ENCODE results near the gene BRAT1.

Gene BRAT1

DNA sequence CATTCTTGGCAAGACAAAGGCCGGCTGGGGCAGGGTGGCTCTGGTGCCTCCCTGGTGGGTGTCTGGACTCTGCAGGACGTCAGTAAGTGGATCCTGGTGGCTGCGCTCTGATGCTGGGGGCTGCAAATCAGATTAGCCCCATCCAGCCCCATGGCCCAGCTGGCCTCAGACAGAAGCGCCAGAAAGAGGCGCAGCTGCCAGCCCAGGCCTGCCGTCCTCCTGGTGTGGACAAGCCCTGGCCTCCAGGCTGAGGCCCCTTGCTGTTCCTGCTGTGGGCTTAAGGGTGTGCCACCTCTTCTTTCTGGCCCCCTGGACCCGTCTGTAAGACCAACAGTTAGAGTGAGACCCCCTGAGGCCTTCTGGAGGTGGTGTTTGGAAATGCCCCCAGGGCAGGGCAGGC is 41.6 kb downstream of the BRAT1 start:
- H3K9ac ChIP-seq (ENCODE audit: low read length), result no peak overlapping the region
- no peaks in the 10 kb centered on the region for H3K9me3 ChIP-seq (ENCODE audit: control insufficient read depth, low read length)
- H3K4me1 ChIP-seq (ENCODE audit: control insufficient read depth, insufficient read depth, low read length), result peaks cover 52% of the 10 kb centered on the region
- H3K27me3 ChIP-seq (ENCODE audit: control insufficient read depth, insufficient read depth, low read length), result peaks cover 6% of the 10 kb centered on the region
- H3K36me3 ChIP-seq (ENCODE audit: control insufficient read depth, insufficient read depth, low read length), result no peaks in the 10 kb centered on the region
- no peak overlapping the region for H3K4me3 ChIP-seq (ENCODE audit: low read length)

DNA sequence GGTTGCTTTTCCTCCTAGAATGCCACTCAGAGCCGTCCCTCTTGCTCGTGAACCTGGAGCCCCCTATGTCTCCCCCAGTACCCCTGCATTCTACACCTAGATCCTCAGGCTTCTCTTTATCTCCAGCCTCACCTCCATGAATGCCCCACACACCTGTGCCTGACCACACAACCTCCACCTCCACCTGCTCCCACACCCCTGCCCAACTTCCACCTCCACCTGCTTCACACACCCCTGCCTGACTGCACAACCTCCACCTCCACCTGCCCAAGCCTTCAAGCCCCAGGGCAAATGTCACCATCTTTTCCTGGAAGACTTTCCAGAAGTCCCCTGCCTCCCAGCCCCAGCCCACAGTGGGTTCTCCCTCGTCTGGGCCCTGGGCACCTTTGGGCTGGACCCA is 42.6 kb downstream of the BRAT1 start:
- H3K4me3 ChIP-seq (ENCODE audit: low read length), result no peak overlapping the region
- H3K4me1 ChIP-seq (ENCODE audit: control insufficient read depth, insufficient read depth, low read length), result peaks cover 46% of the 10 kb centered on the region
- no peaks in the 10 kb centered on the region for H3K9me3 ChIP-seq (ENCODE audit: control insufficient read depth, low read length)
- H3K9ac ChIP-seq (ENCODE audit: low read length), result peak overlapping the region; percentile 57
- H3K36me3 ChIP-seq (ENCODE audit: control insufficient read depth, insufficient read depth, low read length), result no peaks in the 10 kb centered on the region
- H3K27me3 ChIP-seq (ENCODE audit: control insufficient read depth, insufficient read depth, low read length), result peaks cover 3% of the 10 kb centered on the region

DNA sequence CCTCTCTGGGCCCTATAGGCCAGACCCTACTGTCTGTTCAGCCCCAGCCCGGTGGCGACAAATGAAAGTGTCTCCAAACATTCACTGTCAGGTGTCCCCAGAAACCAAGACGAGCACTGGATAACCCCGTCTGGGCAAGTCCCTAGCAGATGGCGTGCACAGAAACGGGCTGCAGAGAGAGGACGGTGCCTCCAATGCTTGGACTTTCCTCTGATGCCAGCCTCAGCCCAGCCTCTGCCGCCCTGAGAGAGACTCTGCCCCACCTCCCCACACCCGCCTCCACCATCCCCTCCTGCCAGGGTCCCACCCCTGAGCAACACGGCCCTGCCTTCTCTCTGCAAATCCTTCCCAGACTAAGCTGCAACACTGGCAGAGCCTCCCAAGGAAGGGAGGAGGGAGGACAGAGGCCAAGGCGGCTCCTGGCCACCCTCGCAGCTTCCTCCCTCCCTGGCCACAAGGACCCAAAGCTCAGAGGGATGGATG is 43.1 kb downstream of the BRAT1 start:
- peaks cover 46% of the 10 kb centered on the region for H3K4me1 ChIP-seq (ENCODE audit: control insufficient read depth, insufficient read depth, low read length)
- no peaks in the 10 kb centered on the region for H3K36me3 ChIP-seq (ENCODE audit: control insufficient read depth, insufficient read depth, low read length)
- no peaks in the 10 kb centered on the region for H3K9me3 ChIP-seq (ENCODE audit: control insufficient read depth, low read length)
- H3K4me3 ChIP-seq (ENCODE audit: low read length), result peak overlapping the region; percentile 4
- peak overlapping the region; percentile 57 for H3K9ac ChIP-seq (ENCODE audit: low read length)
- peaks cover 3% of the 10 kb centered on the region for H3K27me3 ChIP-seq (ENCODE audit: control insufficient read depth, insufficient read depth, low read length)

DNA sequence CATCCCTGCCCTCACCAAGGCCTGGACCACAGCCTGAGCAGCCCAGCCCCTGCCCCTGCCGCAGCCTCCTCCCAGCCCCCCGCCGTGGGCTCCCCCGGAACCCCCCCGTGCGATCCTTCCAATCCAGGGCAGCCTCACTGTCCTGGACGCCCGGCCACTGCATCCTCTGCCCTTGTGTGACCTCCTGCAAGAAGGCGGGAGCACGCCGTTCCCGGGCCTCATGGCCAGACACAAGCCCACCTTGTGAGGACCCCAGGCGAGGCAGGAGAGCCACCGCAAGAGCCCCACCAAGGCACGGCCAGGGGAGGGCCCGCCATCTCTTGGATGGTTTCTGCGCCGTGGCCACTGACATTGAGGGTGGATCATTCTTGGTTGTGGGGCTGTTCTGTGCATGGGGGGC is 43.6 kb downstream of the BRAT1 start:
- H3K36me3 ChIP-seq (ENCODE audit: control insufficient read depth, insufficient read depth, low read length), result no peaks in the 10 kb centered on the region
- H3K9me3 ChIP-seq (ENCODE audit: control insufficient read depth, low read length), result no peaks in the 10 kb centered on the region
- H3K27me3 ChIP-seq (ENCODE audit: control insufficient read depth, insufficient read depth, low read length), result peaks cover 3% of the 10 kb centered on the region
- peaks cover 46% of the 10 kb centered on the region for H3K4me1 ChIP-seq (ENCODE audit: control insufficient read depth, insufficient read depth, low read length)
- H3K4me3 ChIP-seq (ENCODE audit: low read length), result peak overlapping the region; percentile 4
- peak overlapping the region; percentile 57 for H3K9ac ChIP-seq (ENCODE audit: low read length)

DNA sequence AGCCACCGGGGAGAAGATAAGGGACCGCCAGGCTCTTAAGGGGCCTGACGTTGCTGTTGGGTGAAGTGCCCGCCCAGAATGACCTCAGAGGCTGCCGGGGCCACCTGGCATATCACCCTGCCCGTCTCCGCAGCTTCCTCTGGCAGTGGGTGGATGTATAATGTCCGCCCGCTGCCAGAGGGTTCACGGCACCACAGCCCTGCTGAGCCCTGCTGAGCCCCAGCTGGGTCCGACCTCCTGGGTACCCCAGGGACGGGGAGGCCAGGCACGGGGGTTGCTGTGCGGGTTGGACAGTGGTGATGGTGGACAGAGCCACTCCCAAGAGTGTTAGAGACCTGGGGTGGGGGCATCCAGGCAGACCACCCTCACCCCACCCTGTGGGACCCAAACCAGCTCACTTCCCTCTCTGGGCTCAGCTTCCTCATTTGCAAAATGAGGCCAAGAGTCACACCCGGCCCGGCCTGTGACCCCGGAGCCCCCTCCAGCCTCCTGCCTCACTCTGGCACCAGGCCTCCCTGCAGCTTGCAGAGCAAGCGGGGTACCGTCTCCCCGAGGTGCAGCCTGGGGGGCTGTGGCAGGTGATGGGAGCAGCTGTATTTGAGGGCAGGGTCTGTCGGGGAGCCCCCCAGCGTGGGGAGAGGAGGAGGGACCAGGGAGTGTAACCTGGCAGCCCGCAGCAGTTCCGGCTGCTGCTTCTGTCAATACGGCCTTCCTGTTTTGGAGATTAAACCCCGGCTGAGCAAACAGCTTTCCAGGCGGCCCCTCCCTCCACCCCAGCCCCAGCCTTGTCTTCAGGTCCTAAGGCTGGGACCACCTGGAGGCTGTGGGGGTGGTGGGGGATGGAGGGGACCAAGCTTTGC is 44.2 kb downstream of the BRAT1 start:
- Histone ChIP-seq H3K36me3 (ENCODE audit: control insufficient read depth, insufficient read depth, low read length) (no peaks in the 10 kb centered on the region), H3K9me3 (ENCODE audit: control insufficient read depth, low read length) (no peaks in the 10 kb centered on the region), H3K9ac (ENCODE audit: low read length) (peak overlapping the region; percentile 57), H3K27me3 (ENCODE audit: control insufficient read depth, insufficient read depth, low read length) (peaks cover 3% of the 10 kb centered on the region), H3K4me3 (ENCODE audit: low read length) (peak overlapping the region; percentile 8), H3K4me1 (ENCODE audit: control insufficient read depth, insufficient read depth, low read length) (peaks cover 46% of the 10 kb centered on the region)

DNA sequence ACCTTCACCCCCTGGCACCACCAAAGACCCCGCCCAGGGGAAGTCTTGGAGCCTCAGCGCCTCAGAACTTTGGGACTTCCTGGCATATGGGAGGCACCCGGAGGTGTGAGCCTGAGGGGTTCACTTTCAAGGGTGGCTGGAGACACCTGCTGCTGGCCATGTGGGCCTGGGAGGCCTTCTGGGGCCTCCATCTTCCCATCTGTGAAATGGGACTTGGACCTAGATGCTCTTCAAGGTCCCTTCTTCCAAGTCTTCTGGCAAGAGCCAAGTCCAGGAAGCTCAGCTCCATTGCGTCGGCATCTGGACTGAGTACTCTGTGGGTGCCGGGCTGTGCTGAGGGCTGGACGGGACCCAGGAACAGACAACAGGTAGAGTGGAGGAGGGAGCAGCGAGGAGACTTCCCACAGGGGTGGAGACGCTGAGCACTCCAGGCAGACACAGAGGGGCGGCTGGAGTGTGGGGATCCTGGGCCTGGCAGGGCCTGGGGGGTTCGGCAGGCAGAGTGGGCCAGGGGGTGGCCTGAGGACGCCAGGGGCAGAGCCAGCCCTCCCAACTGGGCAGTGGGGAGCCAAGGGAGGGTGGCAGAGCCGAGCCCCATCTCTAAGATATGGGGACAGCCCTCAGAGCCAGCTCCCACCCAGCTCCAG is 45.1 kb downstream of the BRAT1 start:
- Histone ChIP-seq H3K9me3 (ENCODE audit: control insufficient read depth, low read length) (no peaks in the 10 kb centered on the region), H3K4me1 (ENCODE audit: control insufficient read depth, insufficient read depth, low read length) (peaks cover 46% of the 10 kb centered on the region), H3K36me3 (ENCODE audit: control insufficient read depth, insufficient read depth, low read length) (no peaks in the 10 kb centered on the region), H3K4me3 (ENCODE audit: low read length) (no peak overlapping the region), H3K9ac (ENCODE audit: low read length) (no peak overlapping the region), H3K27me3 (ENCODE audit: control insufficient read depth, insufficient read depth, low read length) (peaks cover 3% of the 10 kb centered on the region)

DNA sequence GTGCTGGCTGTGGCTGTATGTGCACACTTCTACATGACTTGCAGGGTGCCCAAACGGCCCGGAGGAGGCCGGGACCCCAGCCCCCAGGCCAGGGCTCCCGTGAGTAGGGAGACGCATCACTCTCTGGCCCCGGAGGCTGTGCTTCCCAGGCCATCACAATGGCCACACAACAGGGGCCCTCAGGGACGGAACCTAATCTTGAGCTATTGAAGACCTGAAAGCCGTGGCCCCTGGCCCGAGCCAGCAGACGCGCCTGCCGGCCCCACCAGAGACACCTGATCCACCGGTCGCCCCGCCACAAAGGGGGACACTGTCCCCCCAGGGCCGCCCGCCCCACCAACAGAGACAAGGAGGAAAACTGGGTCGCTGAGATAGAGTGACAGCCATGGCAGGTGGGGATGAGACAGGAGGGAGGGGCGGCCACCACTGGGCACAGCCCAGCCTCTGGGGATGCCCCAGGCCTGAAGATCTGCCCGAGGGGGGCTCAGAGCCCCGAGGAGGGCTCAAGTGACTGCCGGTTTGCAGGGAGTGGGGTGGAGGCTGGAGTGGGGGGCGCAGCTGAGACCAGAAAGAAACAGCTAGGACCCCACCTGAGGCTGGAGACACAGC is 45.9 kb downstream of the BRAT1 start:
- H3K27me3 ChIP-seq (ENCODE audit: control insufficient read depth, insufficient read depth, low read length), result peaks cover 3% of the 10 kb centered on the region
- no peaks in the 10 kb centered on the region for H3K36me3 ChIP-seq (ENCODE audit: control insufficient read depth, insufficient read depth, low read length)
- peaks cover 46% of the 10 kb centered on the region for H3K4me1 ChIP-seq (ENCODE audit: control insufficient read depth, insufficient read depth, low read length)
- H3K4me3 ChIP-seq (ENCODE audit: low read length), result no peak overlapping the region
- no peak overlapping the region for H3K9ac ChIP-seq (ENCODE audit: low read length)
- no peaks in the 10 kb centered on the region for H3K9me3 ChIP-seq (ENCODE audit: control insufficient read depth, low read length)

DNA sequence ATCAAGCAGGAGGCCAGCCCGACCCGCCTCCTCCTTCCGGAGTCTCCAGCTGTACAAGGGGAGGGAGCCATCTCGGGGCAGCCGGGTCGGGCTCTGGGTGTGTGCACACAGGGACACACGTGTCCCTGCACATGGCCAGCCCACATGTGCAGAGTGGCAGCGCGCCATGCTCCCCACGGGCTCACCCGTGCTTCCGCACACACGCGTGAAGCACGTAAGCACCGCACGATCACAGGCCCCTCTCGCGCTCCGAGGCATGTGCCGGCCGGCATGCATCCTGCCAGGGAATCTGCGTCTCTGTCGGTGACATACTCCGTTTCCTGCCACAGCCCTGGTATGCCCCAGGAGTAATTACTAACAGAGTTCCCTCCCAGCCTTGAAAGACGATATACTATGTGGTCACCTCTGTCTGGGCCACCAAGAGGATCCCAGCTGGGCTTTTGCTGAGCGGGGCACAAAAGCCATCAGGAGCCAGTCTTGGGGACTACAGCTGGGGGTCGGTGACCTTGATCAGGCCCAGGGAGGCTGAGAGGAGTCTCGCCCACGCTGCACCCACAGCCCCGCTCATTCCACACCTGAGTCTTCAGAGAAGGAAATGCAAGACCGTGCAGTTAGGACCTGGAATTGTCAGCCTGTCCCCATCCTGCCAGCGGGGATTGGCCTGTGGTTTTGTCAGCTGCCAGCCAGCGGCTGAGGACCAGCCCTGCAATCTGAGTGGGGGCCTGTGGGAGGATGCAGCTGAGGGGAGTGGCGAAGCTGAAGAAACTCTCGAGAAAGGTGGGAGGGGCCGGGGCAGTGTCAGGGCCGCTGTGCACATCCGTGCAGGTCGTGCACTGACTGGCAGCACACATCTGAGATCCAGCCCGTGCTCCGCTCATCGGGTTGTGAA is 46.8 kb downstream of the BRAT1 start:
- no peaks in the 10 kb centered on the region for H3K36me3 ChIP-seq (ENCODE audit: control insufficient read depth, insufficient read depth, low read length)
- H3K4me1 ChIP-seq (ENCODE audit: control insufficient read depth, insufficient read depth, low read length), result peaks cover 46% of the 10 kb centered on the region
- H3K27me3 ChIP-seq (ENCODE audit: control insufficient read depth, insufficient read depth, low read length), result peaks cover 3% of the 10 kb centered on the region
- no peaks in the 10 kb centered on the region for H3K9me3 ChIP-seq (ENCODE audit: control insufficient read depth, low read length)
- H3K4me3 ChIP-seq (ENCODE audit: low read length), result no peak overlapping the region
- no peak overlapping the region for H3K9ac ChIP-seq (ENCODE audit: low read length)

DNA sequence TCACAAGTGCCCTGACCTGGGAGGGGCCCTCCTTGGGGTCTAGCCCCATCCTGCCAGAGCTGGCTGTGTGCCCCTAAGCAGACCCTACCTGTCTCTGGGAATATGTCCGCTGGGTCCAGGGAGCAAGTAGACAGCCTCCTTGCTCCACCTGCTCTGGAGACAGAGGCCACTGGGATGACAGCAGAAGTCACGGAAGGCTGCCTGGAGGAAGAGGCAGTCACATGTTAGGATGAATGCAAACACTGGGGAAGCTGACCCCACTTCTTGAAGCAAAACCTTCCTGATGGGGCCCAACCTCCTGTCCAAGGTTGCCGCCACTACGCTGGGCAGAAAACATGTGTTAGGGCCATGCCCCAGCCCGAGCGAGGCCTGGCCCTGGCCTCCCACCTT is 47.4 kb downstream of the BRAT1 start:
- Histone ChIP-seq H3K27me3 (ENCODE audit: control insufficient read depth, insufficient read depth, low read length) (peaks cover 3% of the 10 kb centered on the region), H3K9me3 (ENCODE audit: control insufficient read depth, low read length) (no peaks in the 10 kb centered on the region), H3K4me1 (ENCODE audit: control insufficient read depth, insufficient read depth, low read length) (peaks cover 44% of the 10 kb centered on the region), H3K4me3 (ENCODE audit: low read length) (no peak overlapping the region), H3K9ac (ENCODE audit: low read length) (no peak overlapping the region), H3K36me3 (ENCODE audit: control insufficient read depth, insufficient read depth, low read length) (no peaks in the 10 kb centered on the region)

DNA sequence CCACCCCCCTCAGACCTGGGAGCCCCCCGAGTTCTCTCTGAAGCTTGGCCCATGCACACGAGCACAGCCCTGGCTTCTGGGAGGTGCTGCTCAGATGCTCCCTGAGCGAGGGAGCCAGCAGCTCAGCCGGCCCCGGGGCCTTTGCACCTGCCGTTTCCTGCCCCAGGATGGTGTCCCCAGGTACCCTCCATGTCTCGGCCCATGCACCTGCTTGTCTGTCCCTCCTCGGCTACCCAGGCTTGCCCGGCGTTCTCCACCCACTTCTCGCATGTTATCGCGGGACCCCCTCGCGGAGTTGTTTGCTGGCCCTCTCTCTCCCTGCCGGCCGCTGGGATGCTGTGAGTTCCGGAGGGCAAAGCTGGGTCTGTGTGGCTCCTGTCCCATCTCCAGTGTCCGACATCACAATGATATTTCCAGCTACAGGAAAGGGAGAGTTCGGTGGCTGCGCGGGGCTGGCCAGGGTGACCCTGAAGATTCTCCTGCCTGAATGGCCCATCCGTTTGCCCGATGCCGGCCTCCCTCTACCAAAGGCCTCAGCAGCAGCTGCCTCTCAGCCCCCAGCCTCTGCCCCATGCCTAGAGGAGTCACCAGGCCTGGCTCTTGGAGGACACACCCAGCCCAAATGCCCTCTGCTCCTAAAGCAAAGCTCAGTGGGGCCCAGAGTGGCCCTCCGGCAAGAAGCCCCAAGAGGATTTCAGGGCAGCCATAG is 48.0 kb downstream of the BRAT1 start:
- Histone ChIP-seq H3K4me1 (ENCODE audit: control insufficient read depth, insufficient read depth, low read length) (peaks cover 39% of the 10 kb centered on the region), H3K36me3 (ENCODE audit: control insufficient read depth, insufficient read depth, low read length) (no peaks in the 10 kb centered on the region), H3K9ac (ENCODE audit: low read length) (no peak overlapping the region), H3K9me3 (ENCODE audit: control insufficient read depth, low read length) (no peaks in the 10 kb centered on the region), H3K4me3 (ENCODE audit: low read length) (no peak overlapping the region), H3K27me3 (ENCODE audit: control insufficient read depth, insufficient read depth, low read length) (peaks cover 3% of the 10 kb centered on the region)

DNA sequence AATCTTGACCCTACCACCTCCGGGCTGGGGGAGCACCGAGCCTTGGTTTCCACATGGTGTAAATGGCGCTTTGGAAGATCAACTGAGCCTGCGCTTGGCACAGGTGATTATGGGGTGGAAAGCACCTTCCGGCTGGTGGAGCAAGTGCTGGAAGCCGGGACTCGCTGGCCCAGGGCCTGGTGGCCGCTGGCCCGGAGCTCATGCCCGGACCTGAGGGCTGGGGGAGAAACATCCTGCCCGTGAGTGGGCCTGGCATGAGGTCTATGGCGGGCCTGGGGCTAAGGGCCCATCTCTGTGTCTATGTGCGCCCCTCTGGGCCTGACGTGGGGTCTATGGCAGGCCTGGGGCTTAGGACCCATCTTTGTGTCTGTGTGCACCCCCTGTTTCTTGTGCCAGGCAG is 49.9 kb downstream of the BRAT1 start:
- Histone ChIP-seq H3K9ac (ENCODE audit: low read length) (no peak overlapping the region), H3K4me1 (ENCODE audit: control insufficient read depth, insufficient read depth, low read length) (peaks cover 19% of the 10 kb centered on the region), H3K4me3 (ENCODE audit: low read length) (no peak overlapping the region), H3K36me3 (ENCODE audit: control insufficient read depth, insufficient read depth, low read length) (no peaks in the 10 kb centered on the region), H3K27me3 (ENCODE audit: control insufficient read depth, insufficient read depth, low read length) (peaks cover 3% of the 10 kb centered on the region), H3K9me3 (ENCODE audit: control insufficient read depth, low read length) (no peaks in the 10 kb centered on the region)

Data from mucosa of stomach (tissue), 1 donor.